AG08396 (cell line): ENCODE measurements around the gene DTD1.

Experiments
- DNase-seq: peaks from one replicate; pipeline ENCODE4 v3.0.0; 2012; ENCODE audit warnings: low spot score, mixed read lengths

Gene DTD1

DNA sequence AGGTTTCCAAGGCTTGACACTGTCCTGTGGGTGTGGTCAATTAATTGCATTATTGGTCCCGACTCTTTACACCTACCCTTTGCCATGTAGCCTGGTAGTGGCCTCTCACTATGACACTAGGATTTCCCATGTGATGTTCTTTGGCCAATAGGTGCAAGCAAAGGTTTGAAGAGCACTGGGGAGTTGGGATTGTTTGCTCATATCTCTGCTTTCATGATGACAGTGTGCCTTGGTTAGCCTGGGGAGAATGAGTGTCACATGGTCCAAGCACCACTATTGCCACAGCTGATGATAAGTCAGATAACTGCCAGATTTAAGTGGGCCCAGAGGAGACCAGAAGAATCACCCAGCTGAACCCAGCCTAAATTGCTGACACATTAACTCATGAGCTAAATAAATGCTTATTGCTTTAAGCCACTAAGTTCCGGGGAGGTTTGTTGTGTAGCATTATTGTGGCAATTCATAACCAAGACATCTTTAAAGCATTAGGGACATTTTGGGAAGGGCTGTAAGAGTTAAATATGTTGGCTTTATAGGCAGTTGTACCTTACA is 208.5 kb downstream of the DTD1 start:
- no peak for DNase-seq

DNA sequence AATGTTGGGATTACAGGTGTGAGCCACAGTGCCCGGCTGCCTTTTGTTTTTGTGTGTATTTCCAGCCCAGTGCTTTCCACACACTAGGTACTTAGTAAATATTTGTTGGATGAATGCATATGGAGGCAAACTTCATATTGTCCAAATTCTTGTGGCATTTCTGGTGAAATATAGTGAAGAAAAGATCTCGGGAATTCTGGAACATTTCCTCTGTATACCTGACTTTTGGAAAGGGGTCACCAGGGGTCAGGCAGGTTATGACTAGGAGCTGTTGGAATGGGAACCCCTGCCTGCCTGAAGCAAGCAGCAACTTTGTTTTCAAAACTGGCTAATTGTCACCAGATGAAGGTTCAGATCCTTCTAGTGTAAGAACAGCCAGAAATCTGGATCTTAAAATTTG is 213.7 kb downstream of the DTD1 start:
- no peak for DNase-seq

DNA sequence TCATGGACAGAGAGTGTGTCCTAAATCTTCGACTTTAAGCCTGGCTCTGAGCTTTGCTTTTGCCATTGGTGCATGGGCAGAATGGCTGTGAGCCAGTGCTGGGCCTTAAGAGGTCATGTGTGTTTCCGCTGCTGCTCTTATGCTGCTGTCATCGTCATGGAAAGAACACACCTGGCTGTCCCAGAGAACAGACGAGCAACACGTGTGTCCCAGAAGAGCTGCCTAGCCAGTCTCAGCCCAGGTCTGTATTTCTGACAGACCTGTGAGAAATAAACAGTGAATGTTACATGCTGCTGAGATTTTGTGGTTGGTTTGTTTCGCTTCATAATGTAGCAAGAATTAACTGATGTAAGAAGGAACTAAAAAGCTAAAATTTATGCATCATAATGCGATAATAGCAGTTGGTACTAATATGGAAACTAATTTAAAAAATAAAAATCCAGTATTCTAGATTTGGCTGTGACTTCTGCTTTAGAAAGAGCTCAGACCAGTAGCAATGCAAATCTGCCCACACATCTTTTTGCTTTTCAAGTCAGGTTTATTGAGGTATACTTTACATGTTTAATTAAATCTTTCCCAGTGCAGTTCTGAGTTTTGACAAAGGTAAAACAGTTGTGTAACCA is 214.3 kb downstream of the DTD1 start:
- no peak for DNase-seq

DNA sequence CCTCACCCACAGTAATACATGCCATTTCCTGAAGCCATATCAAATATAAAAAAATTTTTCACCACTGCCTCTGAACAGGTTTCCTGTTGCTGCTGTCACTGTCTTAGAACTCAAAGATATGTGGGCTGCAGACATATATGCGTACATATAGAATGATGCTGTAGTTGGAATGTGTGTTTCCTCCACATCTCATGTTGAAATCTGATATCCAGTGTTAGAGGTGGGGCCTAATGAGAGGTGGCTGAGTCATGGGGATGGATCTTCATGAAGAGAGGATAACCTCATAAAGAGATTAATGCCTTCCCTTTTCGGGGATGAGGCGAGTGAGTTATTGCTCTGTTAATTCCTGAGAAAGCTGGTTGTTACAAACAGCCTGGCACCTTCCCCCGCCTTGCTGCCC is 218.0 kb downstream of the DTD1 start:
- no peak for DNase-seq

- DNase-seq = no peak
These were observed 220.9 kb downstream of the DTD1 start for GRCh38 chr20:18808712-18809111.

GRCh38 chr20:18811186-18811585 is 223.3 kb downstream of the DTD1 start:
- DNase-seq = no peak

DNA sequence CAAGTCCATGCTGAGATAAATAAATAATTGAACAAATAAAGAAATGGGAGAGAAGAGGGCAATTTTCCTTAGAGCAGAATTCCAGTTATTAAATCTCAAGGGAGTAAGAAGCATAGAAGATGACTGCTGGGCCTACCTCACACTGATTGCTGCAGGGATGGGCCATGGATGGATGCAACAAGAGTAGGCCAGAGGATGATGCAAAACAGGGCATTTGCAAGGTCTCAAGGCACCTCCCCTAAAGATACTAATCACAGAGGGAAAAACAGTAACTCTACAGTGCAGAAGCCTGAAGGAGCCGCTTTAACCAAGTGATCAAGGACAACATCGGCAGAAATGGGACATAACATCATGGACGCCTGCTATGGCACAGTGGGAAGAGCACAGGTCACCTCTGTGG is 224.1 kb downstream of the DTD1 start:
- no peak for DNase-seq

GRCh38 chr20:18813483-18813882 is 225.6 kb downstream of the DTD1 start, which contains the start of gene SCP2D1:
Gene SCP2D1 (plus strand): TSS chr20:18813783. CDS start chr20:18813816, 33 bp downstream.
- DNase-seq = no peak

DNA sequence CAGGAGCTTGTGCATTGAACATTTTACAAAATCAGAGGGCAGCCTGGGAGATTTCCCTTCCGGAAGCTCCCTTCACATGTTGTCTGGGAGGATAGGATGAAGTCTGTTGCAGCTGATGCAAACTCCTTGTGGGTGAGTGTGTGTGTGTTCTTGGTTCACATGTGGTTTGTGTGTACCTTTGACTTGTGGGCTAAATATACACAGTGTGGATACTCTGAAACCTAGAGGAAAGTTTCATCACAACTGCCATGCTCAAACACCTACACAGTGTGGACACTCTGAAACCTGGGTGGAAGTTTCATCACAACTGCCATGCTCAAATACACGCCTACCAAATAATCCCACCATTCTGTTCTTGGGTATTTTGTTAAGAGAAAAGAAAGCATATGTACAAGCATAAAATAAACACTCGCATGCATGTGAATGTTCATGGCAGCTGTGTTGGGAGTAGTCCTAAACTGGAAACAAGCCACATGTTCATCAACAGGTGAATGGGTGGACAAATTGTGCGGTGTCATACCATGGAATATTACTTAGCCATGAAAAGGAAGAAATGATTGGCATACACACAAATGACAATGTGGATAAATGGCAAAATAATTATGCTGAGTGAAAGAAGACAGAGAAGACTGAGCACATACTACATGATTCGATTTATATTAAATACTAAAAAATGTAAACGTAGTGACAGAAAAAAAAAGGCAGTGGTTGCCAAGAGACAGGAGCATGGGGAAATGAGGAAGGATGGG is 227.5 kb downstream of the DTD1 start:
- no peak for DNase-seq
